HepG2 (cell line): Measurements from ENCODE around the gene CNTN2. TPM values are rescaled to one million over a fixed set of nuclear protein-coding genes. Genes with fewer than 3 reads are reported as not detected.

Experiments used
- ATAC-seq: fragments of 200-7000 bp; cut with Tn5 transposase; 3 replicates; pipeline ENCODE4 v1.9.1; 2020; ENCODE audit warnings: mild to moderate bottlenecking, moderate library complexity
- BruUV-seq: library from RNA; stranded (reverse); fragments of 400-500 nt; replicated peaks from 2 replicates; lab custom pipeline; 2021; lab: Mats Ljungman, UMichigan
- CTCF ChIA-PET: fragments of 300-600 bp; formaldehyde crosslinking; extraction: SDS; loops from one replicate; lab custom pipeline; 2021; ENCODE audit warnings: low total read pairs, inconsistent platforms, low intra/inter-chr PET ratio; lab: Yijun Ruan, JAX
- POLR2A ChIA-PET: fragments of 350-600 bp; sonication (Branson Sonifier 250); formaldehyde crosslinking; loops from one replicate; lab custom pipeline; 2020; ENCODE audit warnings: antibody characterized with exemption, inconsistent platforms; lab: Yijun Ruan, JAX
- DNase-seq: peaks from one replicate; pipeline ENCODE4 v3.0.0-alpha.2; 2015; ENCODE audit warnings: low spot score
- FAIRE-seq: peaks from 3 replicates; lab custom pipeline; 2011; peaks lifted over from hg19 to GRCh38; lab: Jason Lieb, UNC
- H2AFZ ChIP-seq: one replicate; pipeline ENCODE4 v1.6.1; 2011; ENCODE audit warnings: low read length, inconsistent platforms
- H3K27ac ChIP-seq: fragments of 300-600 bp; 3 replicates; pipeline ENCODE4 v1.8.0; 2011; ENCODE audit warnings: mixed run types, mild to moderate bottlenecking, mixed read lengths, low read length, inconsistent platforms; ENCODE audit not compliant: insufficient read depth; ENCODE audit errors: extremely low read length
- H3K27me3 ChIP-seq, 2 experiments: fragments of 200-600 bp in 1 of 2; 2 replicates in 1 of 2; 3 replicates in 1 of 2; pipeline versions ENCODE4 v1.6.0 to v1.8.0; 2011; ENCODE audit warnings: low read length in 2 of 2, mild to moderate bottlenecking in 2 of 2, moderate library complexity in 2 of 2, inconsistent platforms in 1 of 2; ENCODE audit not compliant: insufficient read depth in 2 of 2, control insufficient read depth in 1 of 2
- H3K36me3 ChIP-seq, 2 experiments: fragments of 200-600 bp in 1 of 2; replicated peaks in 1 of 2; 2 replicates in 1 of 2; 3 replicates in 1 of 2; pipeline versions ENCODE4 v1.5.1 to v1.8.0; 2011; ENCODE audit warnings: low read length in 2 of 2, inconsistent platforms in 1 of 2; ENCODE audit not compliant: insufficient read depth in 2 of 2, control insufficient read depth in 1 of 2
- H3K4me1 ChIP-seq: 2 replicates; pipeline ENCODE4 v1.5.1; 2012; ENCODE audit warnings: low read length, inconsistent platforms; ENCODE audit not compliant: insufficient read depth
- H3K4me2 ChIP-seq: 2 replicates; pipeline ENCODE4 v1.6.0; 2011; ENCODE audit warnings: low read depth, low read length, inconsistent platforms
- H3K4me3 ChIP-seq, 3 experiments: fragments of 200-600 bp in 1 of 3; sonication (generic), shearing (Covaris generic) in 1 of 3; replicated peaks in 1 of 3; 2 replicates each; pipeline ENCODE4 v1.5.1; 2011 to 2016; ENCODE audit warnings: low read length in 3 of 3, inconsistent platforms in 2 of 3, low read depth in 2 of 3, mild to moderate bottlenecking in 2 of 3, control low read depth in 1 of 3, mixed read lengths in 1 of 3; ENCODE audit not compliant: insufficient read depth in 1 of 3
- H3K79me2 ChIP-seq: one replicate; pipeline ENCODE4 v1.6.1; 2011; ENCODE audit warnings: low read length, inconsistent platforms; ENCODE audit not compliant: insufficient read depth
- H3K9ac ChIP-seq: 2 replicates; pipeline ENCODE4 v1.6.0; 2011; ENCODE audit warnings: mild to moderate bottlenecking, low read depth, low read length, inconsistent platforms; ENCODE audit not compliant: insufficient read depth
- H3K9me3 ChIP-seq: 2 replicates; pipeline ENCODE4 v1.5.1; 2012; ENCODE audit warnings: mild to moderate bottlenecking, low read length
- H4K20me1 ChIP-seq: 2 replicates; pipeline ENCODE4 v1.6.0; 2011; ENCODE audit warnings: inconsistent platforms, mild to moderate bottlenecking, low read length, moderate library complexity; ENCODE audit not compliant: insufficient read depth
- CBX1 ChIP-seq: IDR thresholded peaks from one replicate; pipeline ENCODE4 v1.6.1; 2016; ENCODE audit warnings: antibody characterized with exemption, low read depth
- FUBP1 ChIP-seq: sonication (generic); formaldehyde crosslinking; IDR thresholded peaks from 2 replicates; pipeline ENCODE4 v1.5.1; 2020; ENCODE audit warnings: missing genetic modification reagents, mild to moderate bottlenecking, borderline replicate concordance
- MBNL3 ChIP-seq: fragments of 250-450 bp; sonication (Bioruptor Pico); conservative IDR thresholded peaks from 2 replicates; pipeline ENCODE4 v1.8.0; 2022; ENCODE audit warnings: mild to moderate bottlenecking, inconsistent platforms
- NFRKB ChIP-seq: fragments of 450-650 bp; IDR thresholded peaks from 2 replicates; pipeline ENCODE4 v1.6.1; 2017
- PHF20 ChIP-seq: sonication (generic); formaldehyde crosslinking; IDR thresholded peaks from 2 replicates; pipeline ENCODE4 v1.5.0; 2020; ENCODE audit warnings: mild to moderate bottlenecking, missing genetic modification reagents
- POLR2A ChIP-seq, 2 experiments: IDR thresholded peaks; 2 replicates each; pipeline ENCODE4 v1.6.1; 2011; ENCODE audit warnings: low read depth in 2 of 2, low read length in 2 of 2, mild to moderate bottlenecking in 1 of 2, moderate library complexity in 1 of 2; ENCODE audit not compliant: insufficient read depth in 1 of 2
- PRPF4 ChIP-seq: fragments of 200-400 bp; formaldehyde crosslinking; IDR thresholded peaks from 2 replicates; pipeline ENCODE4 v1.6.1; 2016; ENCODE audit warnings: low read length, low read depth; ENCODE audit not compliant: poor library complexity, severe bottlenecking
- SOX5 ChIP-seq: IDR thresholded peaks from 2 replicates; pipeline ENCODE4 v1.6.1; 2016; ENCODE audit warnings: borderline replicate concordance
- TCF12 ChIP-seq, 2 experiments: fragments of 450-650 bp in 1 of 2; sonication (generic) in 1 of 2; formaldehyde crosslinking in 1 of 2; IDR thresholded peaks; 2 replicates each; pipeline versions ENCODE4 v1.6.1 to v1.8.0; 2017 to 2022; ENCODE audit warnings: antibody characterized with exemption in 1 of 2, mild to moderate bottlenecking in 1 of 2, missing genetic modification reagents in 1 of 2, moderate library complexity in 1 of 2
- TEAD2 ChIP-seq: sonication (generic); formaldehyde crosslinking; IDR thresholded peaks from 2 replicates; pipeline ENCODE4 v1.9.0; 2021; ENCODE audit warnings: missing genetic modification reagents
- ZC3H4 ChIP-seq: sonication (generic); formaldehyde crosslinking; IDR thresholded peaks from 2 replicates; pipeline ENCODE4 v1.4.0; 2020; ENCODE audit warnings: missing genetic modification reagents, borderline replicate concordance
- ZFX ChIP-seq: sonication (generic); formaldehyde crosslinking; IDR thresholded peaks from 2 replicates; pipeline ENCODE4 v1.4.0; 2020; ENCODE audit warnings: mild to moderate bottlenecking, low read depth, missing genetic modification reagents, moderate library complexity
- ZNF326 ChIP-seq: sonication (generic); formaldehyde crosslinking; IDR thresholded peaks from 2 replicates; pipeline ENCODE4 v1.4.0; 2020; ENCODE audit warnings: missing genetic modification reagents, borderline replicate concordance
- ZNF501 ChIP-seq: sonication (generic); formaldehyde crosslinking; IDR thresholded peaks from 2 replicates; pipeline ENCODE4 v1.5.1; 2020; ENCODE audit warnings: mild to moderate bottlenecking, moderate library complexity, missing genetic modification reagents
- ZNF710 ChIP-seq: sonication (generic); formaldehyde crosslinking; IDR thresholded peaks from 2 replicates; pipeline ENCODE4 v1.5.0; 2020; ENCODE audit warnings: mild to moderate bottlenecking, missing genetic modification reagents, borderline replicate concordance
- ZNF782 ChIP-seq: sonication (generic); formaldehyde crosslinking; IDR thresholded peaks from 2 replicates; pipeline ENCODE4 v1.4.0; 2020; ENCODE audit warnings: missing genetic modification reagents, mild to moderate bottlenecking, borderline replicate concordance
- WGBS: methylation state at CpG from one replicate; pipeline ENCODE4 v1.1.6; 2017; ENCODE audit warnings: low lambda C conversion rate; 5-methylcytosine and 5-hydroxymethylcytosine counted together
- in situ Hi-C: cut with HindIII; loops from 2 replicates; pipeline ENCODE4 v1.10.0; 2017; ENCODE audit warnings: low pct_unique_long_range_greater_than_20kb; ENCODE audit not compliant: extremely low pct_ligation_motif_present
- intact Hi-C: fragments of 100-400 bp; cut with micrococcal nuclease; formaldehyde crosslinking; loops from one replicate; pipeline ENCODE4 v1.10.0; 2022; ENCODE audit not compliant: unreplicated experiment
- polyA plus RNA-seq, 8 experiments: library from polyadenylated mRNA; depleted of rRNA in 3 of 8; stranded (reverse) in 7 of 8; unstranded in 1 of 8; fragments of >200 nt; fragmentation: Illumina TruSeq in 4 of 8; extraction: Trizol in 4 of 8; gene quantifications; 2 replicates each; pipeline versions ENCODE4 v1.2.1 to v1.2.3, GENCODE V29; 2011 to 2016; ENCODE audit warnings: low read depth in 4 of 8, missing spikeins in 1 of 8, mixed read lengths in 1 of 8; ENCODE audit not compliant: insufficient read depth in 1 of 8
- total RNA-seq, 5 experiments: library from RNA; depleted of rRNA; stranded (reverse); fragments of >200 nt; fragmentation: Illumina TruSeq; extraction: Trizol; gene quantifications; 2 replicates each; pipeline ENCODE4 v1.2.3, GENCODE V29; 2016; ENCODE audit warnings: low read depth in 1 of 5
- TF ChIP-seq, protein P1 (sequence below): sonication (generic); formaldehyde crosslinking; IDR thresholded peaks from 2 replicates; pipeline ENCODE4 v1.4.0; 2020; ENCODE audit warnings: missing genetic modification reagents

CNTN2 gene
- total and polyA plus RNA-seq, 2 of the 13 experiments (the other 11 are each of a cell fraction or from before 2014, with no cell fraction given), result not detected

DNA sequence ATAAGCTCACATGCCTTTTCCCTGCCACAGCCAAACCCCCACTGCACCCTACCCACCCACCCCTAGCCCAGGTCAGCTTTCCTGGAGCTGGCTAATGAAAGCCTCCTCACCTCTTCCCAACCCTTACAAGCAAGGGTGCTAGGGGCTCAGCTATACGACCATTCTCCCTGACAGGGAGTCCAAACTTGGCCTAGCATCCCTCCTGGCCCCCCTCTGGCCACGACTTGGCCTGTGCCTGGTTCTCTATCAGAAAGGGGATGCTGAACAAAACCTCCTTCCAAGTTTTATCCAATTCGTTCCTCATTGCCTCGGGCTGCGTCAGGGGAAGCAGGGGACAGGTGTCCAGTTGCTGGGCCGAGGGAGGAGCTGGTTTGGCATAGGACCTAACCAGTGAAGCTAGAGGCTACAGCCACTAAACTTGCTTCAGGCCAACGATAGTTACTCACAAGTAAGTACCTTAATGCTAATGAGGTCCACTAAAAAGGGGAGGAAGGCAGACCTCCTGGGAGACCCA, 32.7 kb downstream of the CNTN2 start:
- no peaks in the 10 kb centered on the region for H3K79me2 ChIP-seq
- H3K27me3 ChIP-seq, result peaks cover 0 to 19% of the 10 kb centered on the region in 2 experiments; a peak in 2 of 5 replicates
- 2% methylated on average over 7 of the region's 7 CpGs for WGBS
- no peak for ATAC-seq
- no peak overlapping the region for H3K4me2 ChIP-seq
- no peak overlapping the region for H3K4me3 ChIP-seq
- TF ChIP-seq ZNF326 (CRISPR knock-in tag) (no peak), MBNL3 (no peak), ZC3H4 (CRISPR knock-in tag) (no peak), ZNF710 (CRISPR knock-in tag) (no peak), ZNF501 (CRISPR knock-in tag) (no peak), ZFX (no peak), CBX1 (no peak), PHF20 (no peak), PRPF4 (no peak), NFRKB (no peak), SOX5 (CRISPR knock-in tag) (no peak), ZNF782 (CRISPR knock-in tag) (no peak), TEAD2 (CRISPR knock-in tag) (no peak), TCF12 (IDR thresholded peaks at IDR 0.05) (no peak), TCF12 (CRISPR knock-in tag; IDR thresholded peaks at IDR 0.05) (no peak), FUBP1 (CRISPR knock-in tag) (no peak), POLR2A (IDR thresholded peaks at IDR 0.05; ENCODE audit: insufficient read depth in 1 of 2, low read depth in 2 of 2, low read length in 2 of 2) (no peak)
- TF ChIP-seq, protein P1, sequence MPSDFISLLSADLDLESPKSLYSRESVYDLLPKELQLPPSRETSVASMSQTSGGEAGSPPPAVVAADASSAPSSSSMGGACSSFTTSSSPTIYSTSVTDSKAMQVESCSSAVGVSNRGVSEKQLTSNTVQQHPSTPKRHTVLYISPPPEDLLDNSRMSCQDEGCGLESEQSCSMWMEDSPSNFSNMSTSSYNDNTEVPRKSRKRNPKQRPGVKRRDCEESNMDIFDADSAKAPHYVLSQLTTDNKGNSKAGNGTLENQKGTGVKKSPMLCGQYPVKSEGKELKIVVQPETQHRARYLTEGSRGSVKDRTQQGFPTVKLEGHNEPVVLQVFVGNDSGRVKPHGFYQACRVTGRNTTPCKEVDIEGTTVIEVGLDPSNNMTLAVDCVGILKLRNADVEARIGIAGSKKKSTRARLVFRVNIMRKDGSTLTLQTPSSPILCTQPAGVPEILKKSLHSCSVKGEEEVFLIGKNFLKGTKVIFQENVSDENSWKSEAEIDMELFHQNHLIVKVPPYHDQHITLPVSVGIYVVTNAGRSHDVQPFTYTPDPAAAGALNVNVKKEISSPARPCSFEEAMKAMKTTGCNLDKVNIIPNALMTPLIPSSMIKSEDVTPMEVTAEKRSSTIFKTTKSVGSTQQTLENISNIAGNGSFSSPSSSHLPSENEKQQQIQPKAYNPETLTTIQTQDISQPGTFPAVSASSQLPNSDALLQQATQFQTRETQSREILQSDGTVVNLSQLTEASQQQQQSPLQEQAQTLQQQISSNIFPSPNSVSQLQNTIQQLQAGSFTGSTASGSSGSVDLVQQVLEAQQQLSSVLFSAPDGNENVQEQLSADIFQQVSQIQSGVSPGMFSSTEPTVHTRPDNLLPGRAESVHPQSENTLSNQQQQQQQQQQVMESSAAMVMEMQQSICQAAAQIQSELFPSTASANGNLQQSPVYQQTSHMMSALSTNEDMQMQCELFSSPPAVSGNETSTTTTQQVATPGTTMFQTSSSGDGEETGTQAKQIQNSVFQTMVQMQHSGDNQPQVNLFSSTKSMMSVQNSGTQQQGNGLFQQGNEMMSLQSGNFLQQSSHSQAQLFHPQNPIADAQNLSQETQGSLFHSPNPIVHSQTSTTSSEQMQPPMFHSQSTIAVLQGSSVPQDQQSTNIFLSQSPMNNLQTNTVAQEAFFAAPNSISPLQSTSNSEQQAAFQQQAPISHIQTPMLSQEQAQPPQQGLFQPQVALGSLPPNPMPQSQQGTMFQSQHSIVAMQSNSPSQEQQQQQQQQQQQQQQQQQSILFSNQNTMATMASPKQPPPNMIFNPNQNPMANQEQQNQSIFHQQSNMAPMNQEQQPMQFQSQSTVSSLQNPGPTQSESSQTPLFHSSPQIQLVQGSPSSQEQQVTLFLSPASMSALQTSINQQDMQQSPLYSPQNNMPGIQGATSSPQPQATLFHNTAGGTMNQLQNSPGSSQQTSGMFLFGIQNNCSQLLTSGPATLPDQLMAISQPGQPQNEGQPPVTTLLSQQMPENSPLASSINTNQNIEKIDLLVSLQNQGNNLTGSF (CRISPR knock-in tag), result no peak
- TF ChIP-seq, all 625 proteins: peak for 0
- intact Hi-C loops, result no loop called here
- no peaks in the 10 kb centered on the region for H3K4me1 ChIP-seq
- H3K9me3 ChIP-seq, result no peaks in the 10 kb centered on the region
- ChIA-PET POLR2A (no interaction called here), CTCF (no interaction called here)
- in situ Hi-C loops, result no loop called here
- no peaks in the 10 kb centered on the region for H3K36me3 ChIP-seq
- H2AFZ ChIP-seq, result no peak overlapping the region
- no peak for FAIRE-seq
- no peak overlapping the region for H3K27ac ChIP-seq
- BruUV-seq, result no TSS peak
- DNase-seq, result no peak
- no peak overlapping the region for H3K9ac ChIP-seq
- H4K20me1 ChIP-seq, result no peaks in the 10 kb centered on the region
